ENCODE data around the gene IRF2BP2. TPM values are rescaled to one million over a fixed set of nuclear protein-coding genes. Genes with fewer than 3 reads are reported as not detected.
"Not testable (repeated sequence)": the region's sequence is repeated elsewhere in the genome, so short reads cannot be mapped to it uniquely, and the experiment has no call there.

Gene IRF2BP2
- total RNA-seq, 1 donor = 172 TPM

- H3K27me3 ChIP-seq (ENCODE audit: insufficient read depth, low read length) = no peaks in the 10 kb centered on the region
- no peaks in the 10 kb centered on the region for H3K9me3 ChIP-seq (ENCODE audit: low read depth, low read length)
- peaks cover 56% of the 10 kb centered on the region for H3K4me1 ChIP-seq (ENCODE audit: insufficient read depth, low read length)
- H2AFZ ChIP-seq (ENCODE audit: low read length) = no peak overlapping the region
- peak overlapping the region; percentile 85 for H3K4me2 ChIP-seq (ENCODE audit: insufficient read depth, low read length)
- peaks cover 19% of the 10 kb centered on the region for H3K36me3 ChIP-seq (ENCODE audit: insufficient read depth, low read length)
- H3K27ac ChIP-seq (ENCODE audit: low read depth, low read length) = peak overlapping the region; percentile 99
- peaks cover 35% of the 10 kb centered on the region for H3K79me2 ChIP-seq (ENCODE audit: insufficient read depth, low read length)
- DNase-seq (ENCODE audit: insufficient read length, low spot score, missing footprints) = peak; percentile 95
- TF ChIP-seq CTCF (IDR thresholded peaks at IDR 0.05; ENCODE audit: extremely low read depth, low read depth, low read length) = no peak
- H3K4me3 ChIP-seq (ENCODE audit: insufficient read depth, low read length) = peak overlapping the region; percentile 72
- H4K20me1 ChIP-seq (ENCODE audit: insufficient read depth, low read length) = peaks cover under 1% of the 10 kb centered on the region
These were observed 10.2 kb downstream of the IRF2BP2 start for GRCh38 chr1:234599617-234600417.

GRCh38 chr1:234598974-234599616 is 10.9 kb downstream of the IRF2BP2 start:
- Histone ChIP-seq H3K79me2 (ENCODE audit: insufficient read depth, low read length) (peaks cover 28% of the 10 kb centered on the region), H2AFZ (ENCODE audit: low read length) (no peak overlapping the region), H3K36me3 (ENCODE audit: insufficient read depth, low read length) (peaks cover 12% of the 10 kb centered on the region), H4K20me1 (ENCODE audit: insufficient read depth, low read length) (no peaks in the 10 kb centered on the region), H3K4me1 (ENCODE audit: insufficient read depth, low read length) (peaks cover 51% of the 10 kb centered on the region), H3K4me2 (ENCODE audit: insufficient read depth, low read length) (peak overlapping the region; percentile 85), H3K27ac (ENCODE audit: low read depth, low read length) (peak overlapping the region; percentile 89), H3K27me3 (ENCODE audit: insufficient read depth, low read length) (no peaks in the 10 kb centered on the region), H3K9me3 (ENCODE audit: low read depth, low read length) (no peaks in the 10 kb centered on the region), H3K4me3 (ENCODE audit: insufficient read depth, low read length) (peak overlapping the region; percentile 72)
- TF ChIP-seq CTCF (IDR thresholded peaks at IDR 0.05; ENCODE audit: extremely low read depth, low read depth, low read length) = no peak
- peak; percentile 88 for DNase-seq (ENCODE audit: insufficient read length, low spot score, missing footprints)

- H3K79me2 ChIP-seq (ENCODE audit: insufficient read depth, low read length) = peaks cover 16% of the 10 kb centered on the region
- peaks cover 39% of the 10 kb centered on the region for H3K4me1 ChIP-seq (ENCODE audit: insufficient read depth, low read length)
- peaks cover 6% of the 10 kb centered on the region for H3K36me3 ChIP-seq (ENCODE audit: insufficient read depth, low read length)
- no peaks in the 10 kb centered on the region for H4K20me1 ChIP-seq (ENCODE audit: insufficient read depth, low read length)
- no peaks in the 10 kb centered on the region for H3K27me3 ChIP-seq (ENCODE audit: insufficient read depth, low read length)
- DNase-seq (ENCODE audit: insufficient read length, low spot score, missing footprints) = peak; percentile 69
- H3K9me3 ChIP-seq (ENCODE audit: low read depth, low read length) = no peaks in the 10 kb centered on the region
- H2AFZ ChIP-seq (ENCODE audit: low read length) = no peak overlapping the region
- no peak overlapping the region for H3K27ac ChIP-seq (ENCODE audit: low read depth, low read length)
- no peak overlapping the region for H3K4me2 ChIP-seq (ENCODE audit: insufficient read depth, low read length)
- H3K4me3 ChIP-seq (ENCODE audit: insufficient read depth, low read length) = no peak overlapping the region
- peak; percentile 62 for TF ChIP-seq CTCF (IDR thresholded peaks at IDR 0.05; ENCODE audit: extremely low read depth, low read depth, low read length)
These were observed 12.1 kb downstream of the IRF2BP2 start for GRCh38 chr1:234597894-234598293.

GRCh38 chr1:234595899-234596298 is 14.1 kb downstream of the IRF2BP2 start:
- Histone ChIP-seq H3K9me3 (ENCODE audit: low read depth, low read length) (no peaks in the 10 kb centered on the region), H3K4me1 (ENCODE audit: insufficient read depth, low read length) (peaks cover 19% of the 10 kb centered on the region), H4K20me1 (ENCODE audit: insufficient read depth, low read length) (no peaks in the 10 kb centered on the region), H3K4me3 (ENCODE audit: insufficient read depth, low read length) (no peak overlapping the region), H3K36me3 (ENCODE audit: insufficient read depth, low read length) (no peaks in the 10 kb centered on the region), H3K27ac (ENCODE audit: low read depth, low read length) (no peak overlapping the region), H3K4me2 (ENCODE audit: insufficient read depth, low read length) (no peak overlapping the region), H3K79me2 (ENCODE audit: insufficient read depth, low read length) (peaks cover 2% of the 10 kb centered on the region), H2AFZ (ENCODE audit: low read length) (no peak overlapping the region), H3K27me3 (ENCODE audit: insufficient read depth, low read length) (no peaks in the 10 kb centered on the region)
- DNase-seq (ENCODE audit: insufficient read length, low spot score, missing footprints) = no peak
- no peak for TF ChIP-seq CTCF (IDR thresholded peaks at IDR 0.05; ENCODE audit: extremely low read depth, low read depth, low read length)

- not testable (repeated sequence) for H3K27ac ChIP-seq (ENCODE audit: low read depth, low read length); H3K4me3 ChIP-seq (ENCODE audit: insufficient read depth, low read length); H2AFZ ChIP-seq (ENCODE audit: low read length); H3K27me3 ChIP-seq (ENCODE audit: insufficient read depth, low read length); H3K4me2 ChIP-seq (ENCODE audit: insufficient read depth, low read length); H3K9me3 ChIP-seq (ENCODE audit: low read depth, low read length); H4K20me1 ChIP-seq (ENCODE audit: insufficient read depth, low read length); DNase-seq (ENCODE audit: insufficient read length, low spot score, missing footprints); H3K36me3 ChIP-seq (ENCODE audit: insufficient read depth, low read length); H3K79me2 ChIP-seq (ENCODE audit: insufficient read depth, low read length)
- peaks cover 12% of the 10 kb centered on the region for H3K4me1 ChIP-seq (ENCODE audit: insufficient read depth, low read length)
These were observed 15.4 kb downstream of the IRF2BP2 start for GRCh38 chr1:234594575-234594974.

All from osteoblast (primary cell).